ENCODE measurements around the gene GNAL.
"Not testable (repeated sequence)": the region's sequence is repeated elsewhere in the genome, so short reads cannot be mapped to it uniquely, and the experiment has no call there.

The GNAL gene

DNA sequence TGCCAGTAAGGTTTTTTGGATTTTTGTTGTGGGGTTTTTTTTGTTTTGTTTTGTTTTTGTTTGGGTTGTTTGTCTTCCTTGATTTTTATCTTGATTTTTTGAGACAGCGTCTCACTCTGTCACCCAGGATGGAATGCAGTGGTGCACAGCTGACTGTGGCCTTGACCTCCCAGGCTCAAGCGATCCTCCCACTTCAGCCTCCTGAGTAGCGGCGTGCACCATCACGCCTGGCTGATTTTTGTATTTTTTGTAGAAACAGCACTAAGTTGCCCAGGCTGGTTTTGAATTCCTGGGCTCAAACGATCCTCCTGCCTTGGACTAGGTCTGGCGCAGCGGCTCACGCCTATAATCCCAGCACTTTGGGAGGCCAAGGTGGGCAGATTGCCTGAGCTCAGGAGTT lies 202.7 kb downstream of the GNAL start:
- Histone ChIP-seq H3K9me2 (replicated peaks; ENCODE audit: insufficient read depth, low read length) (no peaks in the 10 kb centered on the region), H3K27ac (ENCODE audit: low read depth, low read length) (no peak overlapping the region), H3K9me3 (ENCODE audit: insufficient read depth, low read length) (no peaks in the 10 kb centered on the region), H4K20me1 (ENCODE audit: low read depth, low read length) (no peaks in the 10 kb centered on the region), H3K4me2 (ENCODE audit: low read depth, low read length, poor library complexity, severe bottlenecking) (no peak overlapping the region), H3K27me3 (ENCODE audit: low read length) (no peaks in the 10 kb centered on the region), H2AFZ (ENCODE audit: low read depth, low read length, severe bottlenecking) (no peak overlapping the region), H3K79me2 (ENCODE audit: insufficient read depth, low read length) (no peaks in the 10 kb centered on the region), H3K4me3 (ENCODE audit: insufficient read depth, low read length, poor library complexity, severe bottlenecking) (no peak overlapping the region), H3K36me3 (ENCODE audit: low read length) (no peaks in the 10 kb centered on the region), H3F3A (ENCODE audit: insufficient read depth) (no peaks in the 10 kb centered on the region), H3K9ac (ENCODE audit: low read length) (no peak overlapping the region)
- no peak for TF ChIP-seq EZH2phosphoT487 (conservative IDR thresholded peaks at IDR 0.05; ENCODE audit: low read length)
- TF ChIP-seq, protein P1, sequence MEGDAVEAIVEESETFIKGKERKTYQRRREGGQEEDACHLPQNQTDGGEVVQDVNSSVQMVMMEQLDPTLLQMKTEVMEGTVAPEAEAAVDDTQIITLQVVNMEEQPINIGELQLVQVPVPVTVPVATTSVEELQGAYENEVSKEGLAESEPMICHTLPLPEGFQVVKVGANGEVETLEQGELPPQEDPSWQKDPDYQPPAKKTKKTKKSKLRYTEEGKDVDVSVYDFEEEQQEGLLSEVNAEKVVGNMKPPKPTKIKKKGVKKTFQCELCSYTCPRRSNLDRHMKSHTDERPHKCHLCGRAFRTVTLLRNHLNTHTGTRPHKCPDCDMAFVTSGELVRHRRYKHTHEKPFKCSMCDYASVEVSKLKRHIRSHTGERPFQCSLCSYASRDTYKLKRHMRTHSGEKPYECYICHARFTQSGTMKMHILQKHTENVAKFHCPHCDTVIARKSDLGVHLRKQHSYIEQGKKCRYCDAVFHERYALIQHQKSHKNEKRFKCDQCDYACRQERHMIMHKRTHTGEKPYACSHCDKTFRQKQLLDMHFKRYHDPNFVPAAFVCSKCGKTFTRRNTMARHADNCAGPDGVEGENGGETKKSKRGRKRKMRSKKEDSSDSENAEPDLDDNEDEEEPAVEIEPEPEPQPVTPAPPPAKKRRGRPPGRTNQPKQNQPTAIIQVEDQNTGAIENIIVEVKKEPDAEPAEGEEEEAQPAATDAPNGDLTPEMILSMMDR (IDR thresholded peaks at IDR 0.05; ENCODE audit: insufficient read depth, low read length, poor library complexity, severe bottlenecking) = no peak

DNA sequence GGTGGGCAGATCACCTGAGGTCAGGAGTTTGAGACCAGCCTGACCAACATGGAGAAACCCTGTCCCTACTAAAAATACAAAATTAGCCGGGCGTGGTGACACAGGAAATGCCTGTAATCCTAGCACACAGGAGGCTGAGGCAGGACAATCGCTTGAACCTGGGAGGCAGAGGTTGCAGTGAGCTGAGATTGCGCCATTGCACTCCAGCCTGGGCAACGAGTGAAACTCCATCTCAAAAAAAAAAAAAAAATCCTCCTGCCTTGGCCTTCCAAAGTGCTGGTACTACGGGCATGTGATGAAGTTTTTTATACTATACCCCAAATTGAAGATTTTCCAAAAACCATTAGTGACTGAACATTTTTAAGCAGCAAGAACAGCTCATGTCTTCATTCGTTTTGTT lies 203.4 kb downstream of the GNAL start:
- not testable (repeated sequence) for H4K20me1 ChIP-seq (ENCODE audit: low read depth, low read length); H3K9me2 ChIP-seq (replicated peaks; ENCODE audit: insufficient read depth, low read length); H3K4me2 ChIP-seq (ENCODE audit: low read depth, low read length, poor library complexity, severe bottlenecking); H3K9ac ChIP-seq (ENCODE audit: low read length); H3F3A ChIP-seq (ENCODE audit: insufficient read depth); H3K9me3 ChIP-seq (ENCODE audit: insufficient read depth, low read length); H3K79me2 ChIP-seq (ENCODE audit: insufficient read depth, low read length); H3K27ac ChIP-seq (ENCODE audit: low read depth, low read length); H3K36me3 ChIP-seq (ENCODE audit: low read length); H2AFZ ChIP-seq (ENCODE audit: low read depth, low read length, severe bottlenecking); H3K27me3 ChIP-seq (ENCODE audit: low read length); H3K4me3 ChIP-seq (ENCODE audit: insufficient read depth, low read length, poor library complexity, severe bottlenecking)

DNA sequence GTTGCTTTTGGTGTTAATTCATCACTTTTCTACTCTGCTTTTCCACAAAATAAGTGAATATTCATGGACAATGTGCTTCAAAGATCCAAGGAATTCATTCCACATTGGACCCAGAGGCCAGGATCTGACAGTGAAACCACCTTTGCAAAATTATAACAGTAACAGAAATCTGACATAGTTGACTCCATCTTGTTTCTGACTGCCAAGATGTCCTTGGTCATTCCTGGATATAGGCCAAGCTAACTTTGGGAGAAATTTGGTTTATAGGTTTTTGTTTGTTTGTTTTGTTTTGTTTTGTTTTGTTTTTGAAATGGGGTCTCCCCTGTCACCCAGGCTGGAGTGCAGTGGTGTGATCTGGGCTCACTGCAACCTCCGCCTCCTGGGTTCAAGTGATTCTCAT lies 208.7 kb downstream of the GNAL start:
- no peaks in the 10 kb centered on the region for H3F3A ChIP-seq (ENCODE audit: insufficient read depth)
- no peak overlapping the region for H2AFZ ChIP-seq (ENCODE audit: low read depth, low read length, severe bottlenecking)
- no peaks in the 10 kb centered on the region for H3K36me3 ChIP-seq (ENCODE audit: low read length)
- H3K9me3 ChIP-seq (ENCODE audit: insufficient read depth, low read length) = no peaks in the 10 kb centered on the region
- H3K9ac ChIP-seq (ENCODE audit: low read length) = no peak overlapping the region
- H3K27me3 ChIP-seq (ENCODE audit: low read length) = no peaks in the 10 kb centered on the region
- no peaks in the 10 kb centered on the region for H3K79me2 ChIP-seq (ENCODE audit: insufficient read depth, low read length)
- H3K4me3 ChIP-seq (ENCODE audit: insufficient read depth, low read length, poor library complexity, severe bottlenecking) = no peak overlapping the region
- no peak overlapping the region for H3K4me2 ChIP-seq (ENCODE audit: low read depth, low read length, poor library complexity, severe bottlenecking)
- TF ChIP-seq, protein P1 (IDR thresholded peaks at IDR 0.05; ENCODE audit: insufficient read depth, low read length, poor library complexity, severe bottlenecking) = no peak
- TF ChIP-seq EZH2phosphoT487 (conservative IDR thresholded peaks at IDR 0.05; ENCODE audit: low read length) = no peak
- H3K9me2 ChIP-seq (replicated peaks; ENCODE audit: insufficient read depth, low read length) = no peaks in the 10 kb centered on the region
- H3K27ac ChIP-seq (ENCODE audit: low read depth, low read length) = no peak overlapping the region
- H4K20me1 ChIP-seq (ENCODE audit: low read depth, low read length) = no peaks in the 10 kb centered on the region

DNA sequence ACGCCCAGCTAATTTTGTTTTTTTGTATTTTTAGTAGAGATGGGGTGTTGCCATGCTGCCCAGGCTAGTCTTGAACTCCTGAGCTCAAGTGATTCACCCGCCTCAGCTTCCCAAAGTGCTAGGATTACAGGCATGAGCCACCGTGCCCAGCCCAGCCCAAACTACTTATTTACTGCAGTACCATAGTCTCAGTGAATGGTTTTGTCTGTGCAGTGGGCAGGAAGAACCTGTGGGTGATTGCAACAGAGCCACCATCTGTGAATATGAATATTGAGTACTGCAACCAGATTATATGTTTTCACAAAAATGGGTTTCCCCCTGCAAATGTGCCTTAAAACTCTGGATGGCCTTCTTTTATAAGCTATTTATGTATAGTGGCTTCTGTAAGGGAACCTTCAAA lies 210.0 kb downstream of the GNAL start:
- no peaks in the 10 kb centered on the region for H3K36me3 ChIP-seq (ENCODE audit: low read length)
- no peak overlapping the region for H3K9ac ChIP-seq (ENCODE audit: low read length)

More for the DNA sequence above, 210.0 kb downstream of the GNAL start:
- no peaks in the 10 kb centered on the region for H4K20me1 ChIP-seq (ENCODE audit: low read depth, low read length)
- no peaks in the 10 kb centered on the region for H3F3A ChIP-seq (ENCODE audit: insufficient read depth)
- no peaks in the 10 kb centered on the region for H3K9me3 ChIP-seq (ENCODE audit: insufficient read depth, low read length)
- H3K9me2 ChIP-seq (replicated peaks; ENCODE audit: insufficient read depth, low read length) = no peaks in the 10 kb centered on the region
- H3K27me3 ChIP-seq (ENCODE audit: low read length) = no peaks in the 10 kb centered on the region
- no peak overlapping the region for H3K4me3 ChIP-seq (ENCODE audit: insufficient read depth, low read length, poor library complexity, severe bottlenecking)
- TF ChIP-seq, protein P1 (IDR thresholded peaks at IDR 0.05; ENCODE audit: insufficient read depth, low read length, poor library complexity, severe bottlenecking) = no peak
- no peak for TF ChIP-seq EZH2phosphoT487 (conservative IDR thresholded peaks at IDR 0.05; ENCODE audit: low read length)
- no peak overlapping the region for H3K4me2 ChIP-seq (ENCODE audit: low read depth, low read length, poor library complexity, severe bottlenecking)
- no peaks in the 10 kb centered on the region for H3K79me2 ChIP-seq (ENCODE audit: insufficient read depth, low read length)
- H3K27ac ChIP-seq (ENCODE audit: low read depth, low read length) = no peak overlapping the region
- no peak overlapping the region for H2AFZ ChIP-seq (ENCODE audit: low read depth, low read length, severe bottlenecking)
